ENCODE measurements around the gene PNISR.
"Not testable (repeated sequence)": the region's sequence is repeated elsewhere in the genome, so short reads cannot be mapped to it uniquely, and the experiment has no call there.

The PNISR gene

GRCh38 chr6:99424761-99425646 lies at the start of gene PNISR:
Gene PNISR, minus strand, starts transcription at chr6:99425308. Its CDS starts 10,649 bp downstream, at chr6:99414659.
- DNase-seq = peak; percentile 87 to 91

- DNase-seq = no peak
These were observed 48.6 kb upstream of the PNISR start for GRCh38 chr6:99473730-99474129.

- no peak for DNase-seq
These were observed 46.5 kb upstream of the PNISR start for GRCh38 chr6:99471638-99472037.

GRCh38 chr6:99467509-99468106 lies 42.5 kb upstream of the PNISR start:
- DNase-seq = no peak

- DNase-seq = not testable (repeated sequence)
These were observed 34.0 kb upstream of the PNISR start for GRCh38 chr6:99459133-99459532.

GRCh38 chr6:99458319-99458718 lies 33.2 kb upstream of the PNISR start:
- no peak for DNase-seq

- DNase-seq = no peak
These were observed 21.0 kb upstream of the PNISR start for GRCh38 chr6:99446076-99446475.

GRCh38 chr6:99434702-99435530 lies 9.8 kb upstream of the PNISR start:
- no peak for DNase-seq

GRCh38 chr6:99432877-99433276 lies 7.8 kb upstream of the PNISR start:
- no peak for DNase-seq

GRCh38 chr6:99431901-99432300 lies 6.8 kb upstream of the PNISR start:
- no peak for DNase-seq

- no peak for DNase-seq
These were observed 2.9 kb upstream of the PNISR start for GRCh38 chr6:99427988-99428387.

- DNase-seq = no peak
These were observed 1.3 kb upstream of the PNISR start for GRCh38 chr6:99426451-99426757.

- DNase-seq = peak; percentile 63 to 66
These were observed 741 bp upstream of the PNISR start for GRCh38 chr6:99425647-99426450.

GRCh38 chr6:99424022-99424421 lies 1.1 kb downstream of the PNISR start:
- DNase-seq = no peak

- no peak for DNase-seq
These were observed 2.2 kb downstream of the PNISR start for GRCh38 chr6:99422912-99423311.

- DNase-seq = no peak
These were observed 8.0 kb downstream of the PNISR start for GRCh38 chr6:99416892-99417767.

GRCh38 chr6:99416226-99416625 lies 8.9 kb downstream of the PNISR start:
- no peak for DNase-seq

- DNase-seq = no peak
These were observed 9.7 kb downstream of the PNISR start for GRCh38 chr6:99415446-99415845.

- no peak for DNase-seq
These were observed 13.0 kb downstream of the PNISR start for GRCh38 chr6:99412065-99412464.

- DNase-seq = no peak
These were observed 15.4 kb downstream of the PNISR start for GRCh38 chr6:99409672-99410071.

- no peak for DNase-seq
These were observed 18.0 kb downstream of the PNISR start for GRCh38 chr6:99407076-99407475.

GRCh38 chr6:99402448-99402847 lies 22.7 kb downstream of the PNISR start:
- DNase-seq = no peak
